Dedifferentiated amniotic fluid mesenchymal stem cell (primary cell): ENCODE measurements around the gene ZNF774.
"Not testable (repeated sequence)": the region's sequence is repeated elsewhere in the genome, so short reads cannot be mapped to it uniquely, and the experiment has no call there.

Experiments used
- DNase-seq: peaks from one replicate; pipeline ENCODE4 v3.0.0-alpha.2; 2016; ENCODE audit errors: extremely low spot score

Gene ZNF774

GRCh38 chr15:90388462-90389380, 36.6 kb downstream of the ZNF774 start:
- peak; percentile 44 for DNase-seq

GRCh38 chr15:90389513-90389912, 37.4 kb downstream of the ZNF774 start:
- no peak for DNase-seq

DNA sequence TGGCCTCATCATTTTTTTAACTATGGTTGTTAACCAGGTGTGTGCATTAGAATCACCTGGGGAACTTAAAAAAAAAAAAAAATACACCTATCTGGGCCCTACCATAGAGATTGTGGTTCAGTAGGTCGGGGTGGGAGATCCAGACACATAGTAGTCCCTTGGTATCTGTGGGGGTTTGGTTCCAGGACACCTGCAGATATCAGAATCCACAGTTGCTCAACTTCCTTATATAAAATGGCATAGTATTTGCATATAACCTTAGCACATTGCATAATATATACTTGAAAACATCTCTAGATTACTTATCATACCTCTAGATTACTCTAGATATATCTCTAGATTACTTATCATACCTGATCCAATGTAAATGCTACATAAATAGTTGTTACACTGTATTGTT, 41.0 kb downstream of the ZNF774 start:
- no peak for DNase-seq

DNA sequence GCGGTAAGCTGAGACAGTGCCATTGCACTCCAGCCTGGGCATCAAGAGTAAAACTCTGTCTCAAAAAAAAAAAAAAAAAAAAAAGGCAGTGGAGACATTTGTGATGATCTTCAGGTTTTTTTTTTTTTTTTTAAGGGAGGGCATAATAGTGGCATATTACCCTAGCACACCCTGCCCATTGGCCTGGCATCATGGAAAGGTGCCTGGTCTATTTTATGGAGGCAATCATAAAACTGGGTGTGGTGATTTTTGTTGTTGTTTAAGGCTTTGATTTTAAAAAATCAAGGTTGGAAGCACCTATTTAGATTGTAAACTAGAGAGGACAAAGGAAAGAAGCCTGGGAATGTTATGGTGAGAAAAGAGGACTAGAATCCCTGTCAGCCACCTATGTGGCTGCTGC, 42.0 kb downstream of the ZNF774 start:
- DNase-seq = peak; percentile 4

DNA sequence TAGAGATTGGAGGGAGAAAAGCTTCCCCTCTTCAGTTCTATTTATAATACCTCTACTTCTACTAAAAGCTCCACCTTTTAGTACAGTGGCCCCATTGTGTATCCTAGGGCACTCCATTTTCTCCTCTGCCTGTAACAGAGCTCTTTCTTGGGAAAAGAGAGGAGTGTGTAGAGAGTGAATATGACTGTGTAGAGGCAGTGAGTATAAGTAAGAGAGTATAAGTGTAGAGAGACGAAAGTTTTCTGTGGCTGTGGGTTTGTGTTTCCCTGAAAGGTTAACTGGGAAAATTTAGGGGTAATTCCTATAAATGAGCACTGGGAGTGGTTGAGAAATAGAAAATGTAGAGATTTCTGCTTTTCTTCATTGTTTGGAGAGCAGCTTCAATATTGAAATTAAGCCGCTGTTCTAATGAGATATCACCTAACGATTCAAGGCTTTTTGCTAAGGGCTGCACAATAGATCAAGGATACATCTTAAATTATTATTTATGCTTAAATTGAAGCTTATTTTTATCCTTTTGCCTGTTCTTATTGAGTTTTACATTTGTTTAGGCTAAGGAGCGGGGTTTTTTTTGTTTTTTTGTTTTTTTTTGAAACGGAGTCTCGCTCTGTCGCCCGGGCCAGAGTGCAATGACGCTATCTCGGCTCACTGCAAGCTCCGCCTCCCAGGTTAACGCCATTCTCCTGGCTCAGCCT, 42.8 kb downstream of the ZNF774 start:
- DNase-seq = peak; percentile 11

GRCh38 chr15:90396321-90396720, 44.2 kb downstream of the ZNF774 start:
- DNase-seq = no peak

GRCh38 chr15:90400005-90400758, 48.1 kb downstream of the ZNF774 start:
- DNase-seq = no peak

GRCh38 chr15:90400759-90401314, 48.8 kb downstream of the ZNF774 start:
- DNase-seq = peak; percentile 96

GRCh38 chr15:90401495-90401894, 49.4 kb downstream of the ZNF774 start:
- DNase-seq = no peak

DNA sequence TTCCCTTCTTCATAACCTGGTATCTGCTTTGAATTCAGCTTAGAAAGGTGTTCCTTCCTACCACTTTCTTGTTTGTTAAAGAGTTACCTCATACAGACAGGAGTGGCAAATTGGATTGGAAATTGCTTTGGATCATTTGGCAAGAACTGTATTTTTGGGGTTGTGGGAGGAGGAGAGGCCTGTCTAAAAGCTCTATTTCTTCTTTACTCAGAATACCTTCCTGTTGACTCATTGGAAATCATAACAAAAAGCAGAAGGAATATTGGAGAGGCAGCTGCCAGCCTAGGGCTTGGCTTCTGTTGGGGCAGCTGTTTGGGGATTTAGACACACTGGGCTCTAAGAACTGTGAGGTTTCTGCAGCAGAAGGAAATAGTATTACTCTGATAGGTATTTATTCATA, 50.1 kb downstream of the ZNF774 start:
- DNase-seq = peak; percentile 90

- DNase-seq = peak; percentile 14
These were observed 50.7 kb downstream of the ZNF774 start for GRCh38 chr15:90402767-90403166.

- peak; percentile 13 for DNase-seq
These were observed 53.0 kb downstream of the ZNF774 start for GRCh38 chr15:90405055-90405607.

GRCh38 chr15:90407336-90407735, 55.3 kb downstream of the ZNF774 start:
- peak; percentile 6 for DNase-seq

GRCh38 chr15:90407871-90408317, 55.8 kb downstream of the ZNF774 start:
- DNase-seq = peak; percentile 11

GRCh38 chr15:90408657-90409056, 56.6 kb downstream of the ZNF774 start:
- DNase-seq = no peak

GRCh38 chr15:90409587-90409986, 57.5 kb downstream of the ZNF774 start:
- peak; percentile 9 for DNase-seq

- not testable (repeated sequence) for DNase-seq
These were observed 58.2 kb downstream of the ZNF774 start for GRCh38 chr15:90410316-90410715.

- DNase-seq = no peak
These were observed 59.1 kb downstream of the ZNF774 start for GRCh38 chr15:90411176-90411575.
